ENCODE measurements around the gene LRMDA. TPM values are rescaled to one million over a fixed set of nuclear protein-coding genes. Genes with fewer than 3 reads are reported as not detected.

The LRMDA gene
- total RNA-seq, 2 experiments from 2014 or later = not detected

DNA sequence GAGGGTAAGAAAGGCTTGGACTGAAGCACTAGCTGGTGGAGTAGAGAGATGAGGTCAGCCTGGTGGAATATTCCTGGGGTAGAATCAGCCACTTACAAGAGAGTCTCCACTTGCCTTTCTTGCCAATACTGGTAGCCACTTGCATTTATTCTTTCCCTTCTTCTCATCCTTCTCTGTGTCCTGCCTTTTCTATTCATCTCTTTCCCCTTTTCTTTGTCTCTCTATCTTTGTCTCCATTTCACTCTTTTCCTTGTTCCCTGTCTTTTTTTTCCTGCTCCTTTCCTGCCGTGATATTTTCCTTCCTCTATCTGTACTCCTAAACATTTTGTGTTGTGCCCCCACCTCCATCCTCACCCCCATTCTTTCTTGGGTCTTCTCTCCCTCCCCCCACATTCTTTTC lies 214.3 kb downstream of the LRMDA start:
- H3K9me3 Mint-ChIP-seq = no peaks in the 10 kb centered on the region
- no peaks in the 10 kb centered on the region for H3K4me1 Mint-ChIP-seq
- no peaks in the 10 kb centered on the region for H3K36me3 Mint-ChIP-seq
- H3K27ac Mint-ChIP-seq = no peak overlapping the region
- H3K4me3 Mint-ChIP-seq = no peak overlapping the region
- POLR2A ChIA-PET = no interaction called here
- H3K27me3 Mint-ChIP-seq = peaks cover 3% of the 10 kb centered on the region
- DNase-seq = no peak
- no peak for ATAC-seq (ENCODE audit: low read depth)

- POLR2A ChIA-PET = no interaction called here
- ATAC-seq (ENCODE audit: low read depth) (no peak), DNase-seq (no peak)
- no peaks in the 10 kb centered on the region for H3K36me3 Mint-ChIP-seq
- no peaks in the 10 kb centered on the region for H3K9me3 Mint-ChIP-seq
- H3K4me1 Mint-ChIP-seq = no peaks in the 10 kb centered on the region
- H3K27me3 Mint-ChIP-seq = peaks cover 3% of the 10 kb centered on the region
- no peak overlapping the region for H3K27ac Mint-ChIP-seq
- H3K4me3 Mint-ChIP-seq = no peak overlapping the region
These were observed 214.9 kb downstream of the LRMDA start for GRCh38 chr10:75646218-75646915.

DNA sequence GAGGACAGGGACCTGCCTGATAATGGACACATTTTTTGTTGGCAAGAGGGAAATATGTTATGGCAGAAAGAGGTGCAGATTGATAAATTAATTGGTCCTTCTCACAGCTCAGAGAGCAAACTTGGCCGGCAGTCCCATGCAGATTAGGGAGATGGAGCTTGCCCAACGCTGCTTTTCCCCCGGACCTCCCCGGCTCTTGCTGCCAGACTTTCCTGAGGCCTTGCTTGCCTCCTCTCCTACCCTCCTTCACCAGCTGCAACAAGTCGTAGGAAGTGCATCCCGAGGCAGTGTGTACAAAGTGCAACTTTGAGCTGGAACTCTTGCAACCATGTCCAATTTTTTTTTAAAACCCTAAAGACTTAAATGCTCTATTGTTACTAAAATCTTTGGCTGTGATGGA lies 215.5 kb downstream of the LRMDA start:
- POLR2A ChIA-PET = no interaction called here
- Mint-ChIP-seq H3K27ac (no peak overlapping the region), H3K9me3 (no peaks in the 10 kb centered on the region), H3K4me3 (no peak overlapping the region), H3K36me3 (no peaks in the 10 kb centered on the region), H3K27me3 (peaks cover 3% of the 10 kb centered on the region), H3K4me1 (no peaks in the 10 kb centered on the region)
- ATAC-seq (ENCODE audit: low read depth) (no peak), DNase-seq (no peak)

DNA sequence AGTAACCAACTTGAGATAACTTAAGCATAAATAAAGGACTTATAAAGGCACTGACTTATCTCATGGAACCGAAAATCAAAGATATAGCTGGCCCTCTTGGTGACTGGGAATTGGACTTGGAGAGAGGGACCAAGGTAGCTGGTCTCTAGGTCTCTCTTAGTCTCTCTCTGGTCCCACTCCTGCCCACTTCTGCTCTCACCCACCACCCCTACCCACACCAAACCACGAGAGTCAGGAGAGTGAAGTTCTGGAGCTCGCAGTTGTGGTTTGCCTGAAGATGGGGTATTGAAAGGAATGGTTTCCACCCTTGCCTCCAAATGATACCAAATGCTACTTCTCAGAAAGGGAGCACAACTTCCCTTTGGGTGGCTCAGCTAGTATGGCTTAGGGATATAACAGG lies 216.3 kb downstream of the LRMDA start:
- no peak for DNase-seq
- Mint-ChIP-seq H3K27ac (no peak overlapping the region), H3K4me3 (no peak overlapping the region), H3K9me3 (no peaks in the 10 kb centered on the region), H3K27me3 (peaks cover 1% of the 10 kb centered on the region), H3K36me3 (no peaks in the 10 kb centered on the region), H3K4me1 (no peaks in the 10 kb centered on the region)
- POLR2A ChIA-PET = no interaction called here
- ATAC-seq (ENCODE audit: low read depth) = no peak

DNA sequence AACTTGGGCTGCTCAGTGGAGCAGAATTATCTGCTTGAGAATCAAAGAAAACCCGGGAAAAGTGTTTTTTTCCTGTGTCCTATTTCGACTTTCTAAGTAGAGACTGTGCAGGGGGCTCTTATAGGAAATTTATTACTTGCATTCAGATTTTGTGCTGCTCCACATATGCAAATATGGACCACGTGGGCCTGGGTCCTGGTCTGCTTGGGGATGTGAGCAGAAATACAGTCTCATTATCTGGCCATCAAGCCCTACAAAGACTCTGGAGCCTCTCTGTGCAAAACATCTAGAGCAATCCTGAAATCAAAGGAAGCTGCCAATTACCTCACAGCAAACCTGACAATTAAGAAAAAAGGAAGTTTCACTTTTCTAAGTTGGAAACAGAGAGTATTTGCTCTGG lies 216.9 kb downstream of the LRMDA start:
- no peaks in the 10 kb centered on the region for H3K9me3 Mint-ChIP-seq
- no peak overlapping the region for H3K4me3 Mint-ChIP-seq
- DNase-seq = no peak
- H3K27ac Mint-ChIP-seq = no peak overlapping the region
- POLR2A ChIA-PET = no interaction called here
- no peaks in the 10 kb centered on the region for H3K36me3 Mint-ChIP-seq
- no peak for ATAC-seq (ENCODE audit: low read depth)
- no peaks in the 10 kb centered on the region for H3K4me1 Mint-ChIP-seq
- H3K27me3 Mint-ChIP-seq = no peaks in the 10 kb centered on the region

GRCh38 chr10:75648854-75649253 lies 217.4 kb downstream of the LRMDA start:
- no peaks in the 10 kb centered on the region for H3K9me3 Mint-ChIP-seq
- DNase-seq (no peak), ATAC-seq (ENCODE audit: low read depth) (no peak)
- H3K27ac Mint-ChIP-seq = no peak overlapping the region
- POLR2A ChIA-PET = no interaction called here
- peaks cover 1% of the 10 kb centered on the region for H3K27me3 Mint-ChIP-seq
- no peak overlapping the region for H3K4me3 Mint-ChIP-seq
- no peaks in the 10 kb centered on the region for H3K36me3 Mint-ChIP-seq
- H3K4me1 Mint-ChIP-seq = no peaks in the 10 kb centered on the region

DNA sequence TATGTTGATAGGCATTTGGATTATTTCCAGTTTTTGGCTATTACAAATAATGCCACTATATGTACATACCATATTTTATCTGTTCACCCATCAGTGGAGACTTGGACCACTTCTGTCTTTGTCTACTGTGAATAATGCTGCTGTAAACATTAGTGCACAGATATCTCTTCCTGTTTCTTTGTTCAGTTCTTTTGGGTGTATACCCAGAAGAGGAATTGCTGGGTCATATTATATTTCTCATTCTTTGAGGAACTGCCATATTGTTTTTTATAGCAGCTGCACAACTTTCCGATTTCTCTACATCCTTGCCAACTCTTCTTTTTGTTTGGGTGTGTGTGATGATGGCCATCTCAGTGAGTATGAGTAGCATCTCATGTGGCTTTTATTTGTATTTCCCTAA lies 218.0 kb downstream of the LRMDA start:
- POLR2A ChIA-PET = no interaction called here
- Mint-ChIP-seq H3K27me3 (peaks cover 2% of the 10 kb centered on the region), H3K9me3 (no peaks in the 10 kb centered on the region), H3K36me3 (no peaks in the 10 kb centered on the region), H3K4me3 (no peak overlapping the region), H3K27ac (no peak overlapping the region), H3K4me1 (no peaks in the 10 kb centered on the region)
- DNase-seq (no peak), ATAC-seq (ENCODE audit: low read depth) (no peak)

GRCh38 chr10:75650648-75651047 lies 219.2 kb downstream of the LRMDA start:
- no peaks in the 10 kb centered on the region for H3K9me3 Mint-ChIP-seq
- H3K36me3 Mint-ChIP-seq = no peaks in the 10 kb centered on the region
- no peaks in the 10 kb centered on the region for H3K4me1 Mint-ChIP-seq
- DNase-seq = no peak
- H3K27me3 Mint-ChIP-seq = peaks cover 2% of the 10 kb centered on the region
- no peak overlapping the region for H3K27ac Mint-ChIP-seq
- ATAC-seq (ENCODE audit: low read depth) = no peak
- H3K4me3 Mint-ChIP-seq = no peak overlapping the region
- POLR2A ChIA-PET = no interaction called here

GRCh38 chr10:75651417-75651816 lies 220.0 kb downstream of the LRMDA start:
- peaks cover 2% of the 10 kb centered on the region for H3K27me3 Mint-ChIP-seq
- no peak overlapping the region for H3K27ac Mint-ChIP-seq
- H3K4me1 Mint-ChIP-seq = no peaks in the 10 kb centered on the region
- POLR2A ChIA-PET = no interaction called here
- no peak overlapping the region for H3K4me3 Mint-ChIP-seq
- H3K36me3 Mint-ChIP-seq = no peaks in the 10 kb centered on the region
- ATAC-seq (ENCODE audit: low read depth) (no peak), DNase-seq (no peak)
- no peaks in the 10 kb centered on the region for H3K9me3 Mint-ChIP-seq

- POLR2A ChIA-PET = no interaction called here
- Mint-ChIP-seq H3K4me3 (no peak overlapping the region), H3K27ac (no peak overlapping the region), H3K9me3 (no peaks in the 10 kb centered on the region), H3K4me1 (no peaks in the 10 kb centered on the region), H3K27me3 (peaks cover 2% of the 10 kb centered on the region), H3K36me3 (no peaks in the 10 kb centered on the region)
- DNase-seq = no peak
- no peak for ATAC-seq (ENCODE audit: low read depth)
These were observed 220.8 kb downstream of the LRMDA start for GRCh38 chr10:75652146-75652740.

DNA sequence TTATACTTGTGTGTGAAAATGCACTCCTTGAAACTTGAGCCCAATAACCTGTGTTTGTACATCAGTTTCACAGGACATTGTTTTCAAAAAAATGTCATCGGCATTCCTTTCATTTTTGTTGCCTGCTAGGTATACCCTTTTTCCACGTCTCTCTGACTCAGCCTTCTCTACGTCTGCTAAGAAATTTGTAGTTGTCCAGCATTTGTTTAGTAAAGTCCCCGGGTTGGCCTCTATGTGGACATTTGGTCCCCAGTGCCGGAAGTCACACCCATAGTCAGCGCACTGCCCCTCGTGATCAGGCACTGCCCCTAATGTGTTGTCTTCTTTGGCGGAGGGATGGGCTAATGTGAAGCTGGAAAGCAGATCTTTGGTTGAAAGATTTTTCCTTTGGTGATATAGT lies 222.3 kb downstream of the LRMDA start:
- Mint-ChIP-seq H3K36me3 (no peaks in the 10 kb centered on the region), H3K4me1 (no peaks in the 10 kb centered on the region), H3K4me3 (no peak overlapping the region), H3K27me3 (peaks cover 3% of the 10 kb centered on the region), H3K9me3 (no peaks in the 10 kb centered on the region), H3K27ac (no peak overlapping the region)
- DNase-seq (no peak), ATAC-seq (ENCODE audit: low read depth) (no peak)
- POLR2A ChIA-PET = no interaction called here

GRCh38 chr10:75654171-75654771 lies 222.8 kb downstream of the LRMDA start:
- no peak for DNase-seq
- Mint-ChIP-seq H3K9me3 (no peaks in the 10 kb centered on the region), H3K4me1 (no peaks in the 10 kb centered on the region), H3K27ac (no peak overlapping the region), H3K27me3 (peaks cover 3% of the 10 kb centered on the region), H3K36me3 (no peaks in the 10 kb centered on the region), H3K4me3 (no peak overlapping the region)
- no peak for ATAC-seq (ENCODE audit: low read depth)
- POLR2A ChIA-PET = no interaction called here

DNA sequence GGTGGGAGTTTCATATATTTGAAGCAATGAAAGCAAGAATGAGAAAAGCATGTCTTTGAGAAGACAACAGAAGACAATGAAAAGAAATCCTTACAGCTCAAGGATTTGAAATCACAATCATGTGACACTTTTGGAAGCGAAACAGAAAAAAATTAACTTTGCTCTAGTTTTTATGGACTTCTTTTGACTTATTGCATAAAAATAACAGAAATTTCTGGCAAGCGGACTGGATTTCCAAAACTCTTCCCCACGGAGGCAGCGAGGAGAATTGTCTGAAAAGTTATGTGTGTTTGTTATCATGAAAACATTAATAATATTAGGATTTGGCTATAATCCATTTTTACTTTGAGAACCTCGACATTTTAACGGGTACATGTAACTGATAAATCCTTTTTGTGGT lies 223.3 kb downstream of the LRMDA start:
- POLR2A ChIA-PET = no interaction called here
- DNase-seq (no peak), ATAC-seq (ENCODE audit: low read depth) (no peak)
- H3K27me3 Mint-ChIP-seq = peaks cover 4% of the 10 kb centered on the region
- no peak overlapping the region for H3K27ac Mint-ChIP-seq
- no peak overlapping the region for H3K4me3 Mint-ChIP-seq
- H3K4me1 Mint-ChIP-seq = no peaks in the 10 kb centered on the region
- H3K36me3 Mint-ChIP-seq = no peaks in the 10 kb centered on the region
- no peaks in the 10 kb centered on the region for H3K9me3 Mint-ChIP-seq

DNA sequence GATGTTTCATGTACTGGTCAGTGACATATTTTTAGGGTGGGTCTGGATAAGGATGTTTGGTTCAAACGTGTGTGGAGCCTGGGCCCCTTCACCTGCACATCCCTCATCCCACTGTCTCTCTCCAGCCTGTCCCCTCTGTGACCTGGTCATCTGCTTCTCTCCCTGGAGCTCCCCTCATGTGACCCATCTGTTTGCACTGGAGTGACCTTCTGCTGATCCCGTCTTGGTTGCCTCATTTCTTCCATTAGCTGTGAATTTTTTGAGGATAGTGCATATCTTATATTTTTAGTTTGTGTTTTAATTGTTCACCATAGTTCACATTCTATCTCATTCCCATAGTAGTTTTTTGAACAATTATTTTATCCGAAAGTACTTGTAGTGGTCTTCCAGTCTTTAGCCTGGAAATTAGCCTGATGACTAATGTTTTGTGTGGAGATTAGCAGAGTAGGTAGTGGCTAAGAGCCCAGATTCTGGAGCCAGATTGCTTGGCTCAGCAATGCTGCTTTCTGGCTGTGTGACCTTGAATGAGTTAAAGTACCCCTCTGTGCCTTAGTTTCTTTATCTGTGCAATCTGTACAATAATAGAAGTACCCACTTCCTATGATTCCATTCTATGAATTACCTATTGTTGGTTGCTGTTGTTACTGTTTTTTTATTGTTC lies 224.5 kb downstream of the LRMDA start:
- POLR2A ChIA-PET = no interaction called here
- Mint-ChIP-seq H3K4me3 (no peak overlapping the region), H3K27ac (no peak overlapping the region), H3K36me3 (no peaks in the 10 kb centered on the region), H3K27me3 (peaks cover 6% of the 10 kb centered on the region), H3K4me1 (no peaks in the 10 kb centered on the region), H3K9me3 (no peaks in the 10 kb centered on the region)
- ATAC-seq (ENCODE audit: low read depth) (no peak), DNase-seq (no peak)
